H1 (cell line): Measurements from ENCODE around the gene CDT1.

Experiments
- CEBPB ChIP-seq: IDR thresholded peaks from 2 replicates; pipeline ENCODE4 v1.6.1; 2012; ENCODE audit warnings: low read depth, low read length
- EZH2 ChIP-seq: fragments of 200-600 bp; sonication (generic); IDR thresholded peaks from 2 replicates; pipeline ENCODE4 v1.7.1; 2012; ENCODE audit warnings: low read depth, mild to moderate bottlenecking, moderate library complexity, low read length, inconsistent platforms; ENCODE audit not compliant: severe bottlenecking
- GABPA ChIP-seq: IDR thresholded peaks from 2 replicates; pipeline ENCODE4 v1.6.1; 2011; ENCODE audit warnings: mild to moderate bottlenecking, low read length, moderate library complexity, borderline replicate concordance; ENCODE audit not compliant: insufficient read depth
- POLR2A ChIP-seq, 2 experiments: IDR thresholded peaks; 1 replicate in 1 of 2; 2 replicates in 1 of 2; pipeline ENCODE4 v1.6.1; 2011; ENCODE audit warnings: low read depth in 2 of 2, low read length in 2 of 2, mild to moderate bottlenecking in 2 of 2; ENCODE audit errors: control extremely low read depth in 1 of 2
- RXRA ChIP-seq: IDR thresholded peaks from 2 replicates; pipeline ENCODE4 v1.6.1; 2011; ENCODE audit warnings: low read depth, mild to moderate bottlenecking, low read length, moderate library complexity; ENCODE audit not compliant: insufficient read depth
- SRF ChIP-seq: IDR thresholded peaks from 2 replicates; pipeline ENCODE4 v1.6.1; 2011; ENCODE audit warnings: mild to moderate bottlenecking, low read depth, low read length, moderate library complexity
- TBP ChIP-seq: IDR thresholded peaks from 2 replicates; pipeline ENCODE4 v1.6.1; 2011; ENCODE audit warnings: low read depth, low read length, improper control_type of control experiment
- TF ChIP-seq, protein P1 (sequence below), 3 experiments: IDR thresholded peaks; 1 replicate in 2 of 3; 2 replicates in 1 of 3; pipeline versions ENCODE4 v1.5.1 to v1.6.1; 2011; ENCODE audit warnings: low read length in 3 of 3, mild to moderate bottlenecking in 3 of 3, inconsistent platforms in 2 of 3, low read depth in 1 of 3, moderate library complexity in 1 of 3; ENCODE audit not compliant: insufficient read depth in 1 of 3; ENCODE audit errors: control extremely low read depth in 1 of 3
- TF ChIP-seq, protein P2 (sequence below): IDR thresholded peaks from 2 replicates; pipeline ENCODE4 v1.6.1; 2011; ENCODE audit warnings: low read depth, mild to moderate bottlenecking, low read length; ENCODE audit not compliant: insufficient read depth
- TF ChIP-seq, protein P3 (sequence below): IDR thresholded peaks from 2 replicates; pipeline ENCODE4 v1.6.1; 2012; ENCODE audit warnings: low read length, inconsistent platforms

DNA sequence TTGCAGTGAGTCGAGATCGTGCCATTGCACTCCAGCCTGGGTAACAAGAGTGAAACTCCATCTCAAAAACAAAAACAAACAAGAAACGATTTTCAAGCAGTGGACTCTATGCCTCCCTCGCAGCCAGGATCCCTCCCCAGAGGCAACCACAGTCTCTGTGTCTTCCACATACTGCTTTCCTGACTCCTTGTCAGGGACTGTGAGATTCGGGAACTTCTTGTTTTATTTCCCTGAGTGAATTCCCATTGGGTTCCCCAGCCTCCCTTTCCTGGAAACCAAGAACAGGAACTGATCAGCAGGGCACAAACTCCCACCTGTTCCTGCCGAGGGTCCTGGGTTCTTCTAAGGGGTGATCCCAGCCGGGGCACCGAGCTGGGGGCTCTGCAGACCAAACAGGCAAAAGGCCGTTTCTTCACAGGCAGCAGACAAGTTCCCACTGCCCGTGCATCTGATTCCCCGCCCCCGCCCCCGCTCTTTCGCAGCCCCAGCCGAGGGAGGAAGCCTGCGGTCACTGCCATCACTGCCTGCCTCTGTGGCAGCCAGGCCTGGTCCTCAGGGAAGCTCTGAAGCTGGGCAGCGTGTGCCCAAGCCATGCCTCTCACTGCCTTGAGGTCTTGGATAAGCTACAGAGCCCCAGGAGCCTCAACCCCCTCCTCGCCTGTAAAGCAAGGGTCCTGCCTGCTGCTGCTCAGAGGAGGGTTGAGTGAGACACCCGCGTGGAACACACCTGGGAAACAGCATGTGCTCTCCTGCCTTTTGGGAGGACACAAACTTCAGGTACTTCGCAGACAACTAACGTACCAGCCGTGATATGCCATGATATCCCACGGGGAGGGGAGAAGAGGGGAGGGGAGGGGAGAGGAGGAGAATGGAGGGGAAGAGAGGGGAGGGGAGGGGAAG is 13.0 kb upstream of the CDT1 start:
- TF ChIP-seq, protein P1, sequence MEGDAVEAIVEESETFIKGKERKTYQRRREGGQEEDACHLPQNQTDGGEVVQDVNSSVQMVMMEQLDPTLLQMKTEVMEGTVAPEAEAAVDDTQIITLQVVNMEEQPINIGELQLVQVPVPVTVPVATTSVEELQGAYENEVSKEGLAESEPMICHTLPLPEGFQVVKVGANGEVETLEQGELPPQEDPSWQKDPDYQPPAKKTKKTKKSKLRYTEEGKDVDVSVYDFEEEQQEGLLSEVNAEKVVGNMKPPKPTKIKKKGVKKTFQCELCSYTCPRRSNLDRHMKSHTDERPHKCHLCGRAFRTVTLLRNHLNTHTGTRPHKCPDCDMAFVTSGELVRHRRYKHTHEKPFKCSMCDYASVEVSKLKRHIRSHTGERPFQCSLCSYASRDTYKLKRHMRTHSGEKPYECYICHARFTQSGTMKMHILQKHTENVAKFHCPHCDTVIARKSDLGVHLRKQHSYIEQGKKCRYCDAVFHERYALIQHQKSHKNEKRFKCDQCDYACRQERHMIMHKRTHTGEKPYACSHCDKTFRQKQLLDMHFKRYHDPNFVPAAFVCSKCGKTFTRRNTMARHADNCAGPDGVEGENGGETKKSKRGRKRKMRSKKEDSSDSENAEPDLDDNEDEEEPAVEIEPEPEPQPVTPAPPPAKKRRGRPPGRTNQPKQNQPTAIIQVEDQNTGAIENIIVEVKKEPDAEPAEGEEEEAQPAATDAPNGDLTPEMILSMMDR (IDR thresholded peaks at IDR 0.05; ENCODE audit: control extremely low read depth in 1 of 3, insufficient read depth in 1 of 3, low read depth in 1 of 3, low read length in 3 of 3): no peak
- TF ChIP-seq SRF (no peak), TBP (no peak), RXRA (no peak), GABPA (no peak), CEBPB (no peak), EZH2 (no peak), POLR2A (IDR thresholded peaks at IDR 0.05; ENCODE audit: control extremely low read depth in 1 of 2, low read depth in 2 of 2, low read length in 2 of 2) (no peak)
- TF ChIP-seq, protein P2, sequence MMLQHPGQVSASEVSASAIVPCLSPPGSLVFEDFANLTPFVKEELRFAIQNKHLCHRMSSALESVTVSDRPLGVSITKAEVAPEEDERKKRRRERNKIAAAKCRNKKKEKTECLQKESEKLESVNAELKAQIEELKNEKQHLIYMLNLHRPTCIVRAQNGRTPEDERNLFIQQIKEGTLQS: no peak
- TF ChIP-seq, protein P3, sequence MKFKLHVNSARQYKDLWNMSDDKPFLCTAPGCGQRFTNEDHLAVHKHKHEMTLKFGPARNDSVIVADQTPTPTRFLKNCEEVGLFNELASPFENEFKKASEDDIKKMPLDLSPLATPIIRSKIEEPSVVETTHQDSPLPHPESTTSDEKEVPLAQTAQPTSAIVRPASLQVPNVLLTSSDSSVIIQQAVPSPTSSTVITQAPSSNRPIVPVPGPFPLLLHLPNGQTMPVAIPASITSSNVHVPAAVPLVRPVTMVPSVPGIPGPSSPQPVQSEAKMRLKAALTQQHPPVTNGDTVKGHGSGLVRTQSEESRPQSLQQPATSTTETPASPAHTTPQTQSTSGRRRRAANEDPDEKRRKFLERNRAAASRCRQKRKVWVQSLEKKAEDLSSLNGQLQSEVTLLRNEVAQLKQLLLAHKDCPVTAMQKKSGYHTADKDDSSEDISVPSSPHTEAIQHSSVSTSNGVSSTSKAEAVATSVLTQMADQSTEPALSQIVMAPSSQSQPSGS: no peak
